H1 (cell line): ENCODE measurements around the gene SRPRB. TPM values are rescaled to one million over a fixed set of nuclear protein-coding genes. Genes with fewer than 3 reads are reported as not detected.

Source experiments
- CHD7 ChIP-seq: fragments of 300-600 bp; sonication (generic); IDR thresholded peaks from 2 replicates; pipeline ENCODE4 v1.7.1; 2012; ENCODE audit warnings: low read length, moderate library complexity, mild to moderate bottlenecking, inconsistent platforms; ENCODE audit not compliant: insufficient replicate concordance
- EZH2 ChIP-seq: fragments of 200-600 bp; sonication (generic); IDR thresholded peaks from 2 replicates; pipeline ENCODE4 v1.7.1; 2012; ENCODE audit warnings: low read depth, mild to moderate bottlenecking, moderate library complexity, low read length, inconsistent platforms; ENCODE audit not compliant: severe bottlenecking
- JUND ChIP-seq: IDR thresholded peaks from 2 replicates; pipeline ENCODE4 v1.6.1; 2011; ENCODE audit warnings: mild to moderate bottlenecking, improper control_type of control experiment, low read length
- SP2 ChIP-seq: IDR thresholded peaks from 2 replicates; pipeline ENCODE4 v1.6.1; 2012; ENCODE audit warnings: mild to moderate bottlenecking, low read length, inconsistent platforms
- TAF1 ChIP-seq: IDR thresholded peaks from 2 replicates; pipeline ENCODE4 v1.6.1; 2011; ENCODE audit warnings: mild to moderate bottlenecking, low read depth, low read length
- TEAD4 ChIP-seq: IDR thresholded peaks from 2 replicates; pipeline ENCODE4 v1.6.1; 2012; ENCODE audit warnings: low read depth, low read length, inconsistent platforms, mixed read lengths
- polyA plus RNA-seq, 7 experiments: library from polyadenylated mRNA; depleted of rRNA in 3 of 7; stranded (reverse) in 5 of 7; unstranded in 2 of 7; fragments of >200 nt in 5 of 7; fragments of 200-250 nt in 2 of 7; gene quantifications; 1 replicate in 5 of 7; 2 replicates in 1 of 7; 4 replicates in 1 of 7; pipeline versions ENCODE4 v1.2.1 to v1.2.3, GENCODE V29; 2011 to 2013; ENCODE audit warnings: missing spikeins in 2 of 7, mixed read lengths in 2 of 7
- total RNA-seq: library from RNA; stranded (reverse); fragmentation: NEBNext Ultra II Directional; extraction: Animal tissue kit (Norgen Biotek cat#: 25700); gene quantifications from 2 replicates; pipeline ENCODE4 v1.2.1, GENCODE V29; 2021

SRPRB gene
- total and polyA plus RNA-seq, 2 of the 8 experiments (the other 6 are each of a cell fraction or from before 2014, with no cell fraction given), result 15.9 to 49.8 TPM

- TF ChIP-seq CHD7 (no peak), TAF1 (no peak), SP2 (no peak), TEAD4 (no peak), EZH2 (no peak), JUND (no peak)
These were observed 38.0 kb upstream of the SRPRB start (continued) for GRCh38 chr3:133767607-133768006.
